HUDEP-2 (cell line): ENCODE measurements around the gene C11orf16.
"Not testable (repeated sequence)": the region's sequence is repeated elsewhere in the genome, so short reads cannot be mapped to it uniquely, and the experiment has no call there.

Source experiments
- DNase-seq, 76 experiments: peaks; one replicate each; lab custom pipeline; 2025; ENCODE audit not compliant: unreplicated experiment in 76 of 76; lab: John Stamatoyannopoulos, UW

Gene C11orf16

DNA sequence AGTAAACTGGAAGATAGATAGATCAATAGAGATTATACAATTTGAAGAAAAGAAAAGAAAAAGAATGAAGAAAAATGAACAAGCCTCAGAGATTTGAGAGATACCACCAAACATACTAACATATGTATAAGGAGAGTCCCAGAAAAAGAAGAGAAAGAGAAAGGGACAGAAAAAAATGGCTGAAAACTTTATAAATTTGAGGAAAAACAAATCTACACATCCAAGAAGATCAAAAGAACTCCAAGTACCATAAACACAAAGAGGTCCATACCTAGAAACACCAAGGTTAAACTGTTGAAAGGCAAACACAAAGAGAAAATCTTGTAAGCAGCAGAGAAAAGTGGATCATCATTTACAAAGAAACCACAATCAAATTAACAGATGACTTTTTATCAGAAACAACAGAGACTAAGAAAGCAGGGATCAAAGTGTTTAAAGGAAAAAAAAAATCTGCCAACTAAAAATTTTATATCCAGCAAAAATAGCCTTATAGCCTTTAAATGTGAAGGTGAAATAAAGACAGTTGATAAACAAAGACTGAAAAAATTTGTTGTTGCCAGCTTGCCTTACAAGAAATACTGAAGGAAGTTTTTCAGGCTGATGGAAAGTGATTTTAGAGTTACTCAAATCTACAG, 33.5 kb downstream of the C11orf16 start:
- no peak for DNase-seq

DNA sequence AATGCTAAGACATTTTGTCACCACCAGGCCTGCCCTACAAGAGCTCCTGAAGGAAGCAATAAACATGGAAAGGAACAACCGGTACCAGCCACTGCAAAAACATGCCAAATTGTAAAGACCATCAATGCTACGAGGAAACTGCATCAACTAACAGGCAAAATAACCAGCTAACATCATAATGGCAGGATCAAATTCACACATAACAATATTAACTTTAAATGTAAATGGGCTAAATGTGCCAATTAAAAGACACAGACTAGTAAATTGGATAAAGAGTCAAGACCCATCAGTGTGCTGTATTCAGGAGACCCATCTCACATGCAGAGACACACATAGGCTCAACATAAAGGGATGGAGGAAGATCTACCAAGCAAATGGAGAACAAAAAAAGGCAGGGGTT, 41.6 kb downstream of the C11orf16 start:
- DNase-seq, result not testable (repeated sequence)

DNA sequence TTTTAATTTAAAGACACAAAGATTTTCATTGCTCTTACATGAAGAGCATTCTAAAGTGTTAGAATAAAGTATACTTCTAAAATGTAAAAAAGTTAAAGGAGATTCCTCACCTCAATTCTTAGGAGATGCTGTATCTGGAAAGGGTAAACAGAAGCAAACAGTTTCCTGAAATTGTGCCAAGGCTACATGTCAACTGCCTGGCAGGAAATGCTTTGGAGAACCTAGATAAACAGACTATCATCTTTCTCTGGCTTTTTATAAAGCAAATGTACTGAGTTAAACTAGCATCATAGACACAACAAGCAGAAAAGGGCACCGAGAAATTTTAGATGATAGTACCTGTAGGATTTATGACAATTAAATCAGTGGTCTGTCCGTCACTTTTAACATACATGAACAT, 46.4 kb downstream of the C11orf16 start:
- DNase-seq, result no peak

DNA sequence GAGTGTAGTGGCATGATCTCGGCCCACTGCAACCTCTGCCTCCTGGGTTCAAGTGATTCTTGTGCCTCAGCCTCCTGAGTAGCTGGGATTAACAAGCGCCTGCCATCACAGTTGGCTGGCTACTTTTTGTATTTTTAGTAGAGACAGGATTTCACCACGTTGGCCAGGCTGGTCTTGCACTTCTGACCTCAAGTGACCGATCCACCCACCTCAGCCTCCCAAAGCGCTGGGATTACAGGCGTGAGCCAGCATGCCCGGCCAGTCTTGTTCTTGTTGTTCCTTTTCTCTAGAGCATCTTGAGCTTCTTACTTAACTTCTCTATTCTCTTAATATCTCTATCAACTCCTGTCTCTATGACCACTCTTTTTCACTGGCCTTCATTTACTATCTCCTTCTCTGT, 51.2 kb downstream of the C11orf16 start:
- DNase-seq, result not testable (repeated sequence)

DNA sequence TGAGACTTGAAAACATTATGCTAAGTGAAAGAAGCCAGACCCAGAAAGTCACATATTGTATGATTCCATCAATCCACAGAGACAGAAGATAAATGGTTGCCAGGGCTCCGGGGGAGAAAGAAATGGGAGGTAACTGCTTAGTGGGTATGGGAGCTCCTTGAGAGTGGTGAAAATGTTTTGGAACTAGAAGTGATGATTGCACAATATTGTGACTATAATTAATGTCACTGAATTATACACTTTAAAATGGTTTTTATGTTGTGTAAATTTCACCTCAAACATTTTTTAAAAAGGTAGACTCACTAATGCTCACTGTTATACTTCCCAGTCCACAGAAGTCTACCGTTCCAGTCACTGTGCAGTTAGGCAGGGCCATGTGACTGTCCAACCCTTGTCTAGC, 54.0 kb downstream of the C11orf16 start:
- DNase-seq, result no peak

DNA sequence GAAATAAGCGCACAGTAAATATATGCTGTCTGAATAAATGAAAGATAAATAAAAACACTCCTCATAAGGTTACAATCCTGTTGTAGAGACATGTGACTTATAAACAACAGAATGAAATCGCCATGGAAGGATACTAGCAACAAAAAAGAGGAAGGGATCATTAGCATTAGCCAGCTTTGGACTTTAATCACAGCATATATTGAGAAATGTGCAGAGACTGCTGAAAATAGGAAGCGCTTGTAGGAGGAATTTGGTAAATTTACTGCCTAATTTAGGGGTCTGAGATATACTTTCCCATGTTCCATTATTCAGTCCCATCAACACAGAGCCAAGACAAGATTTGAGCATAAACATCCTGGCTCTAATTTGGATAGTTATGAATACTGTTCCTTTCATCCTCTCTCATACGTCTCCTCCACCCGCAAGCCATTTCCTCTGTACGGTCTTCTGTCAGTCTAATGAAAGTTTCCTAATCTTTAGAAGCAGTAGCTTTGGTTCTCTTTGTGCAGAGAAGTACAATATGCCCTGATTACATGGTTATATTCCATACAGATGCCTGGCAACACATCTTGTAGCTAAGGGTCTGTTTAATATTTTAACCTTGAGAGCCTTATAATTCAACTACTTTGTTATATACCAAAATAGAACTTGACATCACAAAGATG, 58.9 kb downstream of the C11orf16 start:
- DNase-seq, result no peak

DNA sequence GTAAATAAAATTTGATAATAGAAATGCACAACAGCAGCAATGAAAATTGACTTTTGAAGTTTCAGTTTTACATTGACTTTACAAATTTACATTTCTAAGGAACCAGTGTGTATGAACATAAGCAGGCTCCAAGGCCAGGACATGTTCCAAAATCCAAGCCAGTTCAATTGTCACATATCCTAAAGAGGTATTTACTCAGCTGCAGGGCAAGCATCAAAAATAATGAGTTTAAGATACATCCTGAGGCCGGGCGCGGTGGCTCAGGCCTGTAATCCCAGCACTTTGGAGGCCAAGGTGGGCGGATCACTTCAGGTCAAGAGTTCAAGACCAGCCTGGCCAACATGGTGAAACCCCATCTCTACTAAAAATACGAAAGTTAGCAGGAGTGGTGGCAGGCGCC, 60.8 kb downstream of the C11orf16 start:
- DNase-seq, result no peak

DNA sequence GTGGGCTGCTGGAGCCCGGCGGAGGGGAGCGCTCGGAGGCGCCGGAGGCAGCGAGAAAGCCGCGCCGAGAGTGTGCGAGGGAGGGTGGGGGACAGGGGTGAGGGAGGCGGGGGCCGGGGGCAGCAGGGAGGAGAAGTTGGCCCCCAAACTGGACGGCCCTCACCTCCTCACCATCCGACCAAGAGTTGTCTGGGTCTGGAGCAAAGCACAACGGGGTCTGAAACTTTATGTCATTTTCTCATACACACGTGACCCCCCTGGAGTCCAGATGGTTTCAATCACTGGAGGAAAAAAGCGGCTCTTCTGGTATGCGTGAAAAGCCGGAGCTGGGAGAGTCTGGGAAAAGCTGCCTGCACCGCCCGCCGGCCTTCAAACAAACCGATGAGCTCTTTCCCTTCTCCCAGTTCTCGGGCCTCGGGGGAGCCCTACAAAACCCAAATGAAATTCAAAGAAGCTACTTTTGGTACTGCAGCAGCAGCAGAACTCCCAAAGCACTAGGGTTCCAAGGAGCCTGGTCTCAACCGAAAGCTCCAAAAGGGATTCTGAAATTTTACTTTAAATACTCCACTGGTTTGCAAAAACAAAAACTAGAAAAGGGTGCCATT, 61.5 kb downstream of the C11orf16 start:
- DNase-seq, result no peak

DNA sequence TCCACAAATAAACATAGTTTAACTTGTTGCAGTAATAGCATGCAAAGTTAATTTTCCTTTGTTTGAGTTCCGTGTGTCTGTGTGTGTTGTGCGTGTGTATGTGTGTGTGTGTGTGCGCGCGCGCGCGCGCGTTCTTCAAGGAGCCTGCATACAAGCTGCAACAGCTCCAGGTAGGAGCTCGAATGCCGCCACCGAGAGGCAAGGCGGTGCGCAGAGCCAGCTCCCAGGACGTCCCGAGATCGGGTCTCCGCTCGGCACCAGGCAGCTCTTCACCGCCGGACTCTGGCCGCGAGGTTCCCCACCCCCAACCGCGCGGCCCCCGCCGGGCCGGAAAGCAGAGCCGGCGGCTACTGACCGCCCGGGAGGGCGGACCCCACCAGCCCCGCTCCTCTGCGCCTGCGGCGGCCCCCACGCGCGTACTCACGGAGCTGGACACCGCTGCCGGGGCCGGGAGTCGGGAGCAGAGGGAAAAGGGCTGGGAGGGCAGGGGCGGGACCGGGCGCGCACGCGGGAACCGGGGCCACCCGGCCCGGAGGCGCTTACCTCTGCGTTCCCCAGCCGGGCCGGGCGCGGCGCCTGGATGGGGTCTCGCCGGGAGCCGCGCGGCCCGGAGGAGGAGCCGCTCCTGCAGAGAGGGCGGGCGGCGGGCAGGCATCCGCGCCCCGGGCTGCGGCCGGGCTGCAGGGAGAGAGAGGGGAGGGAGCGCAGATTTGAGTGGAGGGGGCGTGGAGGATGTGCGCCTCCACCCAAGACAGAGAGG, 62.2 kb downstream of the C11orf16 start:
- DNase-seq, result peak in 5 of 76 experiments; percentile 1 to 21 (median 7)
